HG03103 (cell line): ENCODE data around the gene MCTP2.
A peak's percentile ranks its signal among the peaks of the same experiment; 100 is the strongest.

Source experiments
- ATAC-seq: cut with Tn5 transposase; IDR thresholded peaks from one replicate; pipeline ENCODE4 v1.9.1; 2021; ENCODE audit warnings: low read depth; ENCODE audit not compliant: unreplicated experiment

MCTP2 gene

GRCh38 chr15:94230883-94231722, at the start of gene MCTP2:
Gene MCTP2 (plus strand): TSS chr15:94231561. CDS start chr15:94298266, 66,705 bp downstream.
- peak; percentile 54 for ATAC-seq

GRCh38 chr15:94182883-94183282, 48.5 kb upstream of the MCTP2 start:
- ATAC-seq = no peak

GRCh38 chr15:94185547-94186236, 45.7 kb upstream of the MCTP2 start:
- no peak for ATAC-seq

GRCh38 chr15:94186770-94187331, 44.5 kb upstream of the MCTP2 start:
- ATAC-seq = no peak

GRCh38 chr15:94193906-94194305, 37.5 kb upstream of the MCTP2 start:
- ATAC-seq = no peak

GRCh38 chr15:94196531-94196930, 34.8 kb upstream of the MCTP2 start:
- ATAC-seq = no peak

GRCh38 chr15:94198633-94199032, 32.7 kb upstream of the MCTP2 start:
- no peak for ATAC-seq

- ATAC-seq = no peak
Observed at GRCh38 chr15:94199725-94200124, 31.6 kb upstream of the MCTP2 start.

- ATAC-seq = no peak
Observed at GRCh38 chr15:94203306-94203705, 28.1 kb upstream of the MCTP2 start.

GRCh38 chr15:94205366-94205765, 26.0 kb upstream of the MCTP2 start:
- ATAC-seq = no peak

GRCh38 chr15:94206463-94207167, 24.7 kb upstream of the MCTP2 start:
- no peak for ATAC-seq

- ATAC-seq = no peak
Observed at GRCh38 chr15:94212291-94212690, 19.1 kb upstream of the MCTP2 start.

- no peak for ATAC-seq
Observed at GRCh38 chr15:94225616-94226015, 5.7 kb upstream of the MCTP2 start.

- no peak for ATAC-seq
Observed at GRCh38 chr15:94228611-94229010, 2.8 kb upstream of the MCTP2 start.

GRCh38 chr15:94229591-94230369, 1.6 kb upstream of the MCTP2 start:
- peak; percentile 59 for ATAC-seq

GRCh38 chr15:94230431-94230882, 904 bp upstream of the MCTP2 start:
- no peak for ATAC-seq

GRCh38 chr15:94231723-94232468, 535 bp downstream of the MCTP2 start:
- peak; percentile 0 for ATAC-seq

GRCh38 chr15:94233441-94233840, 2.1 kb downstream of the MCTP2 start:
- ATAC-seq = no peak

- no peak for ATAC-seq
Observed at GRCh38 chr15:94234300-94234699, 2.9 kb downstream of the MCTP2 start.
